K562 (cell line): Measurements from ENCODE around the gene ESR2. TPM values are rescaled to one million over a fixed set of nuclear protein-coding genes. Genes with fewer than 3 reads are reported as not detected.

Experiments
- CREB1 ChIP-seq, 2 experiments: sonication (generic) in 1 of 2; formaldehyde crosslinking in 1 of 2; IDR thresholded peaks; 2 replicates each; pipeline versions ENCODE4 v1.6.1 to v1.8.0; 2012 to 2022; ENCODE audit warnings: inconsistent platforms in 1 of 2, mild to moderate bottlenecking in 1 of 2, missing genetic modification reagents in 1 of 2, moderate library complexity in 1 of 2
- DDX20 ChIP-seq: fragments of 450-650 bp; IDR thresholded peaks from 2 replicates; pipeline ENCODE4 v1.6.1; 2016; ENCODE audit warnings: missing genetic modification characterization, low read depth, mild to moderate bottlenecking, missing compliant biosample characterization, moderate library complexity
- DMBX1 ChIP-seq: fragments of 250-450 bp; sonication (Bioruptor Pico); IDR thresholded peaks from 2 replicates; pipeline ENCODE4 v1.8.0; 2022; ENCODE audit warnings: inconsistent platforms, mild to moderate bottlenecking, moderate library complexity, borderline replicate concordance
- ELF4 ChIP-seq: fragments of 450-650 bp; formaldehyde crosslinking; IDR thresholded peaks from 2 replicates; pipeline ENCODE4 v1.4.0; 2022; ENCODE audit warnings: missing genetic modification characterization
- ELK1 ChIP-seq: sonication (generic); formaldehyde crosslinking; IDR thresholded peaks from 2 replicates; pipeline ENCODE4 v1.8.1; 2022; ENCODE audit warnings: missing genetic modification reagents
- ESRRB ChIP-seq: fragments of 250-450 bp; sonication (Bioruptor Pico); IDR thresholded peaks from 2 replicates; pipeline ENCODE4 v1.5.0; 2020; ENCODE audit warnings: mild to moderate bottlenecking, moderate library complexity, borderline replicate concordance
- ILK ChIP-seq: fragments of 450-650 bp; IDR thresholded peaks from 2 replicates; pipeline ENCODE4 v1.6.1; 2016; ENCODE audit warnings: missing genetic modification characterization, low read depth, mild to moderate bottlenecking, missing compliant biosample characterization, moderate library complexity, borderline replicate concordance
- L3MBTL2 ChIP-seq: fragments of 450-650 bp; IDR thresholded peaks from 2 replicates; pipeline ENCODE4 v1.6.1; 2016; ENCODE audit warnings: mild to moderate bottlenecking, moderate library complexity
- MAFK ChIP-seq: IDR thresholded peaks from 2 replicates; pipeline ENCODE4 v1.6.1; 2011; ENCODE audit warnings: low read length, improper control_type of control experiment
- MGA ChIP-seq: fragments of 450-650 bp; IDR thresholded peaks from 2 replicates; pipeline ENCODE4 v1.6.1; 2016; ENCODE audit warnings: mild to moderate bottlenecking, moderate library complexity
- NR2F6 ChIP-seq: fragments of 450-650 bp; formaldehyde crosslinking; IDR thresholded peaks from 2 replicates; pipeline ENCODE4 v1.4.0; 2020; ENCODE audit warnings: mild to moderate bottlenecking
- SAFB2 ChIP-seq: fragments of 200-400 bp; formaldehyde crosslinking; IDR thresholded peaks from 2 replicates; pipeline ENCODE4 v1.6.1; 2018; ENCODE audit warnings: borderline replicate concordance, low read length, low read depth, moderate library complexity; ENCODE audit not compliant: severe bottlenecking
- SMARCA4 ChIP-seq: fragments of 450-650 bp; IDR thresholded peaks from 2 replicates; pipeline ENCODE4 v1.6.1; 2016
- SNIP1 ChIP-seq: fragments of 450-650 bp; IDR thresholded peaks from 2 replicates; pipeline ENCODE4 v1.7.1; 2017; ENCODE audit warnings: low read depth, mild to moderate bottlenecking
- TSC22D4 ChIP-seq: fragments of 450-650 bp; IDR thresholded peaks from 2 replicates; pipeline ENCODE4 v1.6.1; 2016; ENCODE audit warnings: missing genetic modification characterization, missing biosample characterization, control low read depth
- ZNF263 ChIP-seq: sonication (generic); formaldehyde crosslinking; IDR thresholded peaks from 2 replicates; pipeline ENCODE4 v1.8.0; 2022; ENCODE audit warnings: mild to moderate bottlenecking, missing genetic modification reagents, borderline replicate concordance
- ZNF324 ChIP-seq: fragments of 250-450 bp; sonication (Bioruptor Pico); IDR thresholded peaks from 2 replicates; pipeline ENCODE4 v1.4.0; 2020; ENCODE audit warnings: mild to moderate bottlenecking
- ZNF77 ChIP-seq: fragments of 250-450 bp; sonication (Bioruptor Pico); IDR thresholded peaks from 2 replicates; pipeline ENCODE4 v1.5.0; 2020
- polyA plus RNA-seq, 8 experiments: library from polyadenylated mRNA; depleted of rRNA in 4 of 8; stranded (reverse) in 5 of 8; unstranded in 3 of 8; fragments of >200 nt; fragmentation: Nextera tagmentation in 2 of 8; fragmentation: Illumina TruSeq in 1 of 8; extraction: Ambion mirVana in 2 of 8; extraction: Trizol in 1 of 8; gene quantifications; 2 replicates each; pipeline versions ENCODE4 v1.2.1 to v1.2.3, GENCODE V29; 2011 to 2014; ENCODE audit warnings: inconsistent platforms in 1 of 8, missing spikeins in 1 of 8
- total RNA-seq, 7 experiments: library from RNA; depleted of rRNA in 6 of 7; stranded (reverse); fragments of >200 nt in 6 of 7; fragmentation: Illumina TruSeq in 2 of 7; extraction: Trizol in 2 of 7; gene quantifications; 2 replicates each; pipeline versions ENCODE4 v1.2.1 to v1.2.3, GENCODE V29; 2011 to 2021; ENCODE audit warnings: low replicate concordance in 1 of 7

Gene ESR2
- total and polyA plus RNA-seq, 9 of the 15 experiments (the other 6 are each of a cell fraction or from before 2014, with no cell fraction given) = 0.07 to 3.8 (median 2.0) TPM

- peak; percentile 68 for TF ChIP-seq MGA
- TF ChIP-seq DMBX1 (CRISPR knock-in tag) = no peak
- TF ChIP-seq CREB1 (IDR thresholded peaks at IDR 0.05) = no peak
- TF ChIP-seq CREB1 (CRISPR knock-in tag; IDR thresholded peaks at IDR 0.05) = no peak
- no peak for TF ChIP-seq ESRRB
- TF ChIP-seq L3MBTL2 = peak; percentile 59; the same call in 1 of the 2 replicates
- no peak for TF ChIP-seq ZNF77 (CRISPR knock-in tag)
- no peak for TF ChIP-seq ELK1
- TF ChIP-seq ZNF263 (CRISPR knock-in tag) = no peak
- no peak for TF ChIP-seq NR2F6 (CRISPR knock-in tag)
- TF ChIP-seq SMARCA4 = no peak
- TF ChIP-seq ILK (tag) = no peak
- no peak for TF ChIP-seq ELF4 (CRISPR knock-in tag)
- no peak for TF ChIP-seq DDX20 (tag)
- no peak for TF ChIP-seq SAFB2
- TF ChIP-seq TSC22D4 = no peak
- peak; percentile 71 for TF ChIP-seq MAFK
- no peak for TF ChIP-seq ZNF324
- no peak for TF ChIP-seq SNIP1
Measured at GRCh38 chr14:64220466-64220865, 73.7 kb downstream of the ESR2 start (continued).
